ENCODE results near the gene FHOD1. TPM values are rescaled to one million over a fixed set of nuclear protein-coding genes. Genes with fewer than 3 reads are reported as not detected.

The FHOD1 gene
- total and polyA plus RNA-seq, 9 of the 15 experiments (the other 6 are each of a cell fraction or from before 2014, with no cell fraction given) = 18.7 to 126 (median 32.3) TPM

DNA sequence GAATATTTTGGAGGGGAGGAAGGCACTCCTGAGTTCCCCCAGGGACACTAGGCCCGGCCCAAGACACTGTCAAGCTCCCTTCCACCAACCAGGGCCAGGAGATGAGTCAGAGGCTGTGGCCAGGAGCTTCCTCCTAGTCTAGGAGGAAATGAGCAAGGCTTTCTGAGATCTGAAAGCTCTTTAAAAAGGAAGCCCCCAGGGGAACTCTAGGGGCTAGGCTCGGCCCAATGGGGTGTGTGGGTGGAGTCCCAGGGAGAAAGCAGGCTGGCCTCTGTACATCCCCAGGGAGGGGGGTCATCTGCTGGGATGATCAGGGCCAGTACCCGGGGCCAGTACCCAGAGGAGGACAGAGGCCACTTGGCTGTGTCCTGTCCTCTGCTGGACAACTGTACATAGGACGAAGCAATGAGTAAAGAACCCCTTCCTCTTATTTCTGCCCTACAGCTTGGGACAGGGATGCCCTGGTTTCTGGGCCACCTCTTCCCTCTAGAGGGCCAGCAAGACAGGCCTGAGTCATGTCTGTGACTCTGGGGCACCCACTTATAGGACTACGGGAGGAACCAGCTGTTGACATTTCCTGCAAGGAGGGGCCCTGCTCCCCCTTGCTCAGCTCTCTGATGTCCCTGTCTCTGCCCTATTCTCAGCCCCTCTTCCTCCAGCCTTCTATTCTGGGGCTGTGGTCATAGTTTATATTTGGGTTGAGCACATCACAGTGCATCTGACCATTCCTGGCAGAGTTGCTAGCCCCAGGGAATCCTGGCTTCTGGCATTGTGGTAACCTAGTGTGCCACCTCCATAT, 2.7 kb downstream of the FHOD1 start (continued):
- TF ChIP-seq ZNF77 (CRISPR knock-in tag; IDR thresholded peaks at IDR 0.05) = no peak
- TF ChIP-seq ZNF146 (CRISPR knock-in tag; IDR thresholded peaks at IDR 0.05; ENCODE audit: unreplicated experiment) = no peak
- TF ChIP-seq ATF1 (CRISPR knock-in tag; IDR thresholded peaks at IDR 0.05) = no peak
- TF ChIP-seq ATF1 (tag; IDR thresholded peaks at IDR 0.05) = 0 out of 2 replicates have a peak, but pooled peaks have one; percentile 7
- TF ChIP-seq, protein P1, sequence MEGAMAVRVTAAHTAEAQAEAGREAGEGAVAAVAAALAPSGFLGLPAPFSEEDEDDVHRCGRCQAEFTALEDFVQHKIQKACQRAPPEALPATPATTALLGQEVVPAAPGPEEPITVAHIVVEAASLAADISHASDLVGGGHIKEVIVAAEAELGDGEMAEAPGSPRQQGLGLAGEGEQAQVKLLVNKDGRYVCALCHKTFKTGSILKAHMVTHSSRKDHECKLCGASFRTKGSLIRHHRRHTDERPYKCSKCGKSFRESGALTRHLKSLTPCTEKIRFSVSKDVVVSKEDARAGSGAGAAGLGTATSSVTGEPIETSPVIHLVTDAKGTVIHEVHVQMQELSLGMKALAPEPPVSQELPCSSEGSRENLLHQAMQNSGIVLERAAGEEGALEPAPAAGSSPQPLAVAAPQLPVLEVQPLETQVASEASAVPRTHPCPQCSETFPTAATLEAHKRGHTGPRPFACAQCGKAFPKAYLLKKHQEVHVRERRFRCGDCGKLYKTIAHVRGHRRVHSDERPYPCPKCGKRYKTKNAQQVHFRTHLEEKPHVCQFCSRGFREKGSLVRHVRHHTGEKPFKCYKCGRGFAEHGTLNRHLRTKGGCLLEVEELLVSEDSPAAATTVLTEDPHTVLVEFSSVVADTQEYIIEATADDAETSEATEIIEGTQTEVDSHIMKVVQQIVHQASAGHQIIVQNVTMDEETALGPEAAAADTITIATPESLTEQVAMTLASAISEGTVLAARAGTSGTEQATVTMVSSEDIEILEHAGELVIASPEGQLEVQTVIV (CRISPR knock-in tag; IDR thresholded peaks at IDR 0.05; ENCODE audit: borderline replicate concordance) = no peak
- no peak for TF ChIP-seq CHD1 (IDR thresholded peaks at IDR 0.05; ENCODE audit: low read length)
- no peak for TF ChIP-seq RHOXF2B (CRISPR knock-in tag; conservative IDR thresholded peaks at IDR 0.05)
- TF ChIP-seq, protein P2, sequence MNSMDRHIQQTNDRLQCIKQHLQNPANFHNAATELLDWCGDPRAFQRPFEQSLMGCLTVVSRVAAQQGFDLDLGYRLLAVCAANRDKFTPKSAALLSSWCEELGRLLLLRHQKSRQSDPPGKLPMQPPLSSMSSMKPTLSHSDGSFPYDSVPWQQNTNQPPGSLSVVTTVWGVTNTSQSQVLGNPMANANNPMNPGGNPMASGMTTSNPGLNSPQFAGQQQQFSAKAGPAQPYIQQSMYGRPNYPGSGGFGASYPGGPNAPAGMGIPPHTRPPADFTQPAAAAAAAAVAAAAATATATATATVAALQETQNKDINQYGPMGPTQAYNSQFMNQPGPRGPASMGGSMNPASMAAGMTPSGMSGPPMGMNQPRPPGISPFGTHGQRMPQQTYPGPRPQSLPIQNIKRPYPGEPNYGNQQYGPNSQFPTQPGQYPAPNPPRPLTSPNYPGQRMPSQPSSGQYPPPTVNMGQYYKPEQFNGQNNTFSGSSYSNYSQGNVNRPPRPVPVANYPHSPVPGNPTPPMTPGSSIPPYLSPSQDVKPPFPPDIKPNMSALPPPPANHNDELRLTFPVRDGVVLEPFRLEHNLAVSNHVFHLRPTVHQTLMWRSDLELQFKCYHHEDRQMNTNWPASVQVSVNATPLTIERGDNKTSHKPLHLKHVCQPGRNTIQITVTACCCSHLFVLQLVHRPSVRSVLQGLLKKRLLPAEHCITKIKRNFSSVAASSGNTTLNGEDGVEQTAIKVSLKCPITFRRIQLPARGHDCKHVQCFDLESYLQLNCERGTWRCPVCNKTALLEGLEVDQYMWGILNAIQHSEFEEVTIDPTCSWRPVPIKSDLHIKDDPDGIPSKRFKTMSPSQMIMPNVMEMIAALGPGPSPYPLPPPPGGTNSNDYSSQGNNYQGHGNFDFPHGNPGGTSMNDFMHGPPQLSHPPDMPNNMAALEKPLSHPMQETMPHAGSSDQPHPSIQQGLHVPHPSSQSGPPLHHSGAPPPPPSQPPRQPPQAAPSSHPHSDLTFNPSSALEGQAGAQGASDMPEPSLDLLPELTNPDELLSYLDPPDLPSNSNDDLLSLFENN (IDR thresholded peaks at IDR 0.05; ENCODE audit: low read depth in 2 of 2, low read length in 2 of 2) = no peak
- no peak for TF ChIP-seq HDAC8 (tag; IDR thresholded peaks at IDR 0.05)
- TF ChIP-seq, protein P3, sequence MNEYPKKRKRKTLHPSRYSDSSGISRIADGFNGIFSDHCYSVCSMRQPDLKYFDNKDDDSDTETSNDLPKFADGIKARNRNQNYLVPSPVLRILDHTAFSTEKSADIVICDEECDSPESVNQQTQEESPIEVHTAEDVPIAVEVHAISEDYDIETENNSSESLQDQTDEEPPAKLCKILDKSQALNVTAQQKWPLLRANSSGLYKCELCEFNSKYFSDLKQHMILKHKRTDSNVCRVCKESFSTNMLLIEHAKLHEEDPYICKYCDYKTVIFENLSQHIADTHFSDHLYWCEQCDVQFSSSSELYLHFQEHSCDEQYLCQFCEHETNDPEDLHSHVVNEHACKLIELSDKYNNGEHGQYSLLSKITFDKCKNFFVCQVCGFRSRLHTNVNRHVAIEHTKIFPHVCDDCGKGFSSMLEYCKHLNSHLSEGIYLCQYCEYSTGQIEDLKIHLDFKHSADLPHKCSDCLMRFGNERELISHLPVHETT (CRISPR knock-in tag; conservative IDR thresholded peaks at IDR 0.05 in 1 of 2, IDR thresholded peaks at IDR 0.05 in 1 of 2) = no peak
- TF ChIP-seq, protein P4, sequence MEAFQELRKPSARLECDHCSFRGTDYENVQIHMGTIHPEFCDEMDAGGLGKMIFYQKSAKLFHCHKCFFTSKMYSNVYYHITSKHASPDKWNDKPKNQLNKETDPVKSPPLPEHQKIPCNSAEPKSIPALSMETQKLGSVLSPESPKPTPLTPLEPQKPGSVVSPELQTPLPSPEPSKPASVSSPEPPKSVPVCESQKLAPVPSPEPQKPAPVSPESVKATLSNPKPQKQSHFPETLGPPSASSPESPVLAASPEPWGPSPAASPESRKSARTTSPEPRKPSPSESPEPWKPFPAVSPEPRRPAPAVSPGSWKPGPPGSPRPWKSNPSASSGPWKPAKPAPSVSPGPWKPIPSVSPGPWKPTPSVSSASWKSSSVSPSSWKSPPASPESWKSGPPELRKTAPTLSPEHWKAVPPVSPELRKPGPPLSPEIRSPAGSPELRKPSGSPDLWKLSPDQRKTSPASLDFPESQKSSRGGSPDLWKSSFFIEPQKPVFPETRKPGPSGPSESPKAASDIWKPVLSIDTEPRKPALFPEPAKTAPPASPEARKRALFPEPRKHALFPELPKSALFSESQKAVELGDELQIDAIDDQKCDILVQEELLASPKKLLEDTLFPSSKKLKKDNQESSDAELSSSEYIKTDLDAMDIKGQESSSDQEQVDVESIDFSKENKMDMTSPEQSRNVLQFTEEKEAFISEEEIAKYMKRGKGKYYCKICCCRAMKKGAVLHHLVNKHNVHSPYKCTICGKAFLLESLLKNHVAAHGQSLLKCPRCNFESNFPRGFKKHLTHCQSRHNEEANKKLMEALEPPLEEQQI (IDR thresholded peaks at IDR 0.05) = no peak
- TF ChIP-seq SOX6 (IDR thresholded peaks at IDR 0.05) = no peak
- TF ChIP-seq SPI1 (IDR thresholded peaks at IDR 0.05; ENCODE audit: borderline replicate concordance, low read depth, low read length) = peak; percentile 58; the same call in 1 of the 2 replicates
- TF ChIP-seq, protein P5, sequence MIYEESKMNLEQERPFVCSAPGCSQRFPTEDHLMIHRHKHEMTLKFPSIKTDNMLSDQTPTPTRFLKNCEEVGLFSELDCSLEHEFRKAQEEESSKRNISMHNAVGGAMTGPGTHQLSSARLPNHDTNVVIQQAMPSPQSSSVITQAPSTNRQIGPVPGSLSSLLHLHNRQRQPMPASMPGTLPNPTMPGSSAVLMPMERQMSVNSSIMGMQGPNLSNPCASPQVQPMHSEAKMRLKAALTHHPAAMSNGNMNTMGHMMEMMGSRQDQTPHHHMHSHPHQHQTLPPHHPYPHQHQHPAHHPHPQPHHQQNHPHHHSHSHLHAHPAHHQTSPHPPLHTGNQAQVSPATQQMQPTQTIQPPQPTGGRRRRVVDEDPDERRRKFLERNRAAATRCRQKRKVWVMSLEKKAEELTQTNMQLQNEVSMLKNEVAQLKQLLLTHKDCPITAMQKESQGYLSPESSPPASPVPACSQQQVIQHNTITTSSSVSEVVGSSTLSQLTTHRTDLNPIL (CRISPR knock-in tag; IDR thresholded peaks at IDR 0.05) = no peak
- TF ChIP-seq DACH1 (IDR thresholded peaks at IDR 0.05; ENCODE audit: partially characterized antibody) = peak; percentile 57
- no peak for TF ChIP-seq HNRNPUL1 (IDR thresholded peaks at IDR 0.05; ENCODE audit: low read length)

Data from K562 (cell line).